Neuronal stem cell (in vitro differentiated cells): ENCODE data around the gene SLC2A9.

Source experiments
- DNase-seq: peaks from one replicate; pipeline ENCODE4 v3.0.0-alpha.2; 2013; ENCODE audit warnings: low spot score
- H2AFZ ChIP-seq: one replicate; pipeline ENCODE4 v1.6.1; 2013; ENCODE audit warnings: mild to moderate bottlenecking, low read length, inconsistent platforms
- H2AK5ac ChIP-seq: 2 replicates; pipeline ENCODE4 v1.6.1; 2013; ENCODE audit warnings: low read depth, mild to moderate bottlenecking, inconsistent platforms, low read length, moderate library complexity, mixed read lengths
- H2BK120ac ChIP-seq: 2 replicates; pipeline ENCODE4 v1.6.1; 2013; ENCODE audit warnings: low read depth, mild to moderate bottlenecking, inconsistent platforms, low read length, moderate library complexity, mixed read lengths
- H2BK12ac ChIP-seq: one replicate; pipeline ENCODE4 v1.6.1; 2013; ENCODE audit warnings: low read length, inconsistent platforms
- H2BK15ac ChIP-seq: 2 replicates; pipeline ENCODE4 v1.6.1; 2013; ENCODE audit warnings: mild to moderate bottlenecking, low read length, inconsistent platforms, mixed read lengths
- H2BK5ac ChIP-seq: one replicate; pipeline ENCODE4 v1.6.1; 2013; ENCODE audit warnings: inconsistent platforms, mild to moderate bottlenecking, low read length, moderate library complexity
- H3K14ac ChIP-seq: one replicate; pipeline ENCODE4 v1.6.1; 2013; ENCODE audit warnings: low read length, inconsistent platforms
- H3K18ac ChIP-seq: 2 replicates; pipeline ENCODE4 v1.6.1; 2013; ENCODE audit warnings: low read length, inconsistent platforms
- H3K23ac ChIP-seq: 2 replicates; pipeline ENCODE4 v1.6.1; 2013; ENCODE audit warnings: low read depth, mild to moderate bottlenecking, mixed read lengths, low read length, inconsistent platforms; ENCODE audit not compliant: poor library complexity
- H3K27ac ChIP-seq: replicated peaks from 3 replicates; pipeline ENCODE4 v1.5.1; 2013; ENCODE audit warnings: low read length, inconsistent platforms
- H3K27me3 ChIP-seq, 3 experiments: 2 replicates each; pipeline ENCODE4 v1.6.1; 2013; ENCODE audit warnings: low read length in 3 of 3, mild to moderate bottlenecking in 2 of 3, inconsistent platforms in 1 of 3, low read depth in 1 of 3, mixed read lengths in 1 of 3, moderate library complexity in 1 of 3; ENCODE audit not compliant: control insufficient read depth in 3 of 3, insufficient read depth in 3 of 3
- H3K36me3 ChIP-seq, 2 donors: replicated peaks in 1 of 2; 2 replicates each; pipeline ENCODE4 v1.6.1; 2013; ENCODE audit warnings: low read length in 2 of 2; ENCODE audit not compliant: control insufficient read depth in 2 of 2, insufficient read depth in 2 of 2
- H3K4ac ChIP-seq: 2 replicates; pipeline ENCODE4 v1.6.1; 2013; ENCODE audit warnings: inconsistent platforms, mild to moderate bottlenecking, low read length, moderate library complexity
- H3K4me1 ChIP-seq, 2 donors: 1 replicate in 1 of 2; 2 replicates in 1 of 2; pipeline ENCODE4 v1.6.1; 2013; ENCODE audit warnings: low read length in 2 of 2, low read depth in 1 of 2; ENCODE audit not compliant: control insufficient read depth in 2 of 2, insufficient read depth in 1 of 2
- H3K4me2 ChIP-seq: one replicate; pipeline ENCODE4 v1.6.1; 2013; ENCODE audit warnings: mild to moderate bottlenecking, low read length, inconsistent platforms; ENCODE audit not compliant: insufficient read depth, poor library complexity, severe bottlenecking
- H3K4me3 ChIP-seq, 2 donors: 2 replicates each; pipeline ENCODE4 v1.5.1; 2013; ENCODE audit warnings: low read length in 2 of 2, mild to moderate bottlenecking in 2 of 2, inconsistent platforms in 1 of 2, moderate library complexity in 1 of 2
- H3K79me1 ChIP-seq: one replicate; pipeline ENCODE4 v1.6.1; 2013; ENCODE audit warnings: low read depth, mild to moderate bottlenecking, inconsistent platforms, low read length, moderate library complexity
- H3K9ac ChIP-seq: one replicate; pipeline ENCODE4 v1.6.1; 2013; ENCODE audit warnings: mild to moderate bottlenecking, low read depth, low read length, inconsistent platforms; ENCODE audit not compliant: poor library complexity
- H3K9me3 ChIP-seq, 2 donors: replicated peaks in 1 of 2; 2 replicates each; pipeline versions ENCODE3 to v1.6.1; 2013; ENCODE audit warnings: low read length in 2 of 2, mild to moderate bottlenecking in 2 of 2, inconsistent platforms in 1 of 2, low read depth in 1 of 2, mixed read lengths in 1 of 2, moderate library complexity in 1 of 2; ENCODE audit not compliant: control insufficient read depth in 2 of 2, insufficient read depth in 1 of 2
- H4K8ac ChIP-seq: one replicate; pipeline ENCODE4 v1.6.1; 2013; ENCODE audit warnings: low read depth, mild to moderate bottlenecking, inconsistent platforms, low read length, moderate library complexity
- H4K91ac ChIP-seq: one replicate; pipeline ENCODE4 v1.6.1; 2013; ENCODE audit warnings: low read length, low read depth, mild to moderate bottlenecking, inconsistent platforms; ENCODE audit not compliant: poor library complexity
- WGBS, 2 donors: extraction: QIAGEN DNeasy Blood & Tissue Kit; methylation state at CpG; one replicate each; pipeline ENCODE4 v1.1.7; 2013; ENCODE audit warnings: missing lambda C conversion rate in 2 of 2, mixed read lengths in 1 of 2; ENCODE audit not compliant: insufficient read length in 2 of 2, insufficient replicate concordance in 1 of 2; ENCODE audit errors: extremely low coverage in 2 of 2; 5-methylcytosine and 5-hydroxymethylcytosine counted together

SLC2A9 gene

DNA sequence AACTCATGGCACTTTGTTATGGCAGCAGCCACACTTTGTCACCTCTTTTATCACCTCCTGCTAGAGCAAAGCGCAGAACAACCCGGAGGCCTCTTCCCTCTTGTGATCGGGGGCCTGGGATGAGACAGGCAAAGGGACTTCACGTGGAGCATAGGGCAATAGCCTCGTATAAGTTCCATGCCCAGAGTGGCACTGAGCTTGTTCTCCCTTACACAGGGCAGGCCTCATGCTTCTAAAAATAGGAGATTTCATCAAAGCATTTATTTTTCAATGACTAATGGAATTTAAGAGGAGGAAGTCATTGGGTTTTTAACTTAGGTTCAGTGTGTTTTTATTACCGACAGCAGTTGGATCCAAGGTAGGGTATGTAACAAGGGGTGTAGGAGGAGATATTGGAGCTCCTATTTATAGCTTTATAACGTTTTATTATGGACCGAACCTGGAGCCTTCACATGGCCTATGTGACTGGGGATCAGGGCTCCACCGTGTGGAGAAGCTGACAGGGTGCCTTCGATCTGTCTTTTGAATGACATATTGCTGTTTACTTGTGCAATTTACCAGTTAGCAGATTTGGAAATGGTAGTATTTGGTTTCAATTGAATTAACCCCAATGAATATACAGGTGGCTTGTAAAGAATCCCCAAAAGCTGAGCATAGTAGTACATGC lies 93.8 kb downstream of the SLC2A9 start:
- H2BK12ac ChIP-seq: no peak overlapping the region
- H3K18ac ChIP-seq: no peak overlapping the region
- H3K9me3 ChIP-seq: no peaks in the 10 kb centered on the region
- peaks cover 0 to 6% of the 10 kb centered on the region in 2 donors for H3K4me1 ChIP-seq
- no peaks in the 10 kb centered on the region for H3K27me3 ChIP-seq
- H2AFZ ChIP-seq: no peak overlapping the region
- WGBS, 2 donors: no CpG with 5 or more reads among the region's 10 CpGs
- H3K23ac ChIP-seq: no peak overlapping the region
- no peaks in the 10 kb centered on the region for H3K36me3 ChIP-seq
- H3K9ac ChIP-seq: no peak overlapping the region
- H3K27ac ChIP-seq: no peak overlapping the region
- no peak overlapping the region for H2BK15ac ChIP-seq
- no peak for DNase-seq
- no peak overlapping the region for H3K14ac ChIP-seq
- no peak overlapping the region for H2BK5ac ChIP-seq
- no peak overlapping the region for H3K4me3 ChIP-seq
- H4K91ac ChIP-seq: no peak overlapping the region
- no peak overlapping the region for H2AK5ac ChIP-seq
- no peaks in the 10 kb centered on the region for H3K79me1 ChIP-seq
- no peak overlapping the region for H2BK120ac ChIP-seq
- H3K4me2 ChIP-seq: no peak overlapping the region
- H4K8ac ChIP-seq: no peak overlapping the region
- H3K4ac ChIP-seq: no peak overlapping the region

DNA sequence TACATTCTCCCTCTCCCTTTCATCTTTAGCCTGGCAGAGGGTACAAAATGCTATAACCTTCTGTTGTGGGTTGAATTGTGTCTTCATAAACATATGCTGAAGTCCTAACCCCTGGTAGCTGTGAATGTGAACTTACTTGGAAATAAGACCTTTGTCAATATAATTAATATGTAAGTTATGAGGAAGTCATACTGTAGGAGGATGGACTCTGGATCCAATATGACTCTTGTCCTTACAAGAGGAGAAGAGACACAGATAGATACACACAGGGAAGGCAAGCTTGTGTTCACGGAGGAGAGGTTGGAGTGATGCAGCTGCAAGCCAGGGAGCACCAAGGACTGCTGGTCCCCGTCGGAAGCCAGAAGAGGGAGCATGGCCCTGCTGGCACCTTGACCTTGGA lies 94.7 kb downstream of the SLC2A9 start:
- WGBS, 2 donors: no CpG with 5 or more reads among the region's 3 CpGs
- Histone ChIP-seq H3K9me3 (no peaks in the 10 kb centered on the region), H3K18ac (no peak overlapping the region), H4K8ac (no peak overlapping the region), H3K27ac (no peak overlapping the region), H2BK120ac (no peak overlapping the region), H3K4me2 (no peak overlapping the region), H2BK5ac (no peak overlapping the region), H2AFZ (no peak overlapping the region), H2AK5ac (no peak overlapping the region), H3K79me1 (no peaks in the 10 kb centered on the region), H3K36me3 (no peaks in the 10 kb centered on the region), H3K23ac (no peak overlapping the region), H2BK15ac (no peak overlapping the region), H2BK12ac (no peak overlapping the region), H3K14ac (no peak overlapping the region), H3K4me1 (peaks cover 0 to 6% of the 10 kb centered on the region in 2 donors), H3K27me3 (no peaks in the 10 kb centered on the region), H3K9ac (no peak overlapping the region), H3K4ac (no peak overlapping the region), H3K4me3 (no peak overlapping the region), H4K91ac (no peak overlapping the region)
- no peak for DNase-seq

DNA sequence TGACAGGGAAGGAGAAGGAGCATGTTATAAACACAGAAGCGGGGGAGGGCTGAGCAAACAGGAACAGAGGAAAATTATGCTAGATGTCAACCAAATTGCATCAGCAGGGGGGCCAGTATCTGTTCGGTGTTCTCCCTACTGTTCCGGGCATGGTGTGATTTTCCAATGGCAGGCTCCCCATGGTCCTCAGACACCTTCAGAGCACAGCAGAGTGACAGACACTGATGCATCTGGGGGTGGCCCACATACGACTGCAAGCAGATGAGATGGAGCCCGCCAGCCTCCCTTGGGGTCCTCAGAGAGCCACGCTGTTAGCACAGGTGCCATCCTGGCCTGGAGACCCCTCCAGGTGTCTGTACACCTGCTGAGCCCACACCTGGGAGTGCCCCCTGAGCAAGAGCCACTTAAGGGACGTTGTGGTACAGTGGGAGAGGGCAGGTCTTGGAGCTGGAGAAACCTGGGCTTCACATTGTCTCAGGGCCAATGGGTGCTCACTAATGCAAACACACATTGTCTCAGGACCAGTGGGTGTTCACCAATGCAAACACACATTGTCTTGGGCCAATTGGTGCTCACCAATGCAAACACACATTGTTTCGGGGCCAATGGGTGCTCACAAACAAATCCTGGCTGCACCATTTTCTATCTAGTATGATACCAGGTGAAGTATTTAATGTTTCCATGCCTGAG lies 95.4 kb downstream of the SLC2A9 start:
- no peak overlapping the region for H2BK5ac ChIP-seq
- H2AK5ac ChIP-seq: no peak overlapping the region
- H2AFZ ChIP-seq: no peak overlapping the region
- H3K4me1 ChIP-seq: peaks cover 0 to 10% of the 10 kb centered on the region in 2 donors
- no peak overlapping the region for H2BK15ac ChIP-seq
- no CpG with 5 or more reads among the region's 8 CpGs for WGBS, 2 donors
- no peak overlapping the region for H2BK12ac ChIP-seq
- no peak overlapping the region for H2BK120ac ChIP-seq
- H3K79me1 ChIP-seq: no peaks in the 10 kb centered on the region
- H3K36me3 ChIP-seq: no peaks in the 10 kb centered on the region
- peak overlapping the region; percentile 29 for H3K18ac ChIP-seq
- H3K4me3 ChIP-seq: no peak overlapping the region
- H3K14ac ChIP-seq: no peak overlapping the region
- no peak overlapping the region for H4K8ac ChIP-seq
- no peak overlapping the region for H3K23ac ChIP-seq
- H4K91ac ChIP-seq: no peak overlapping the region
- H3K4me2 ChIP-seq: no peak overlapping the region
- H3K9me3 ChIP-seq: no peaks in the 10 kb centered on the region
- DNase-seq: no peak
- H3K4ac ChIP-seq: no peak overlapping the region
- no peaks in the 10 kb centered on the region for H3K27me3 ChIP-seq
- H3K27ac ChIP-seq: no peak overlapping the region
- no peak overlapping the region for H3K9ac ChIP-seq

DNA sequence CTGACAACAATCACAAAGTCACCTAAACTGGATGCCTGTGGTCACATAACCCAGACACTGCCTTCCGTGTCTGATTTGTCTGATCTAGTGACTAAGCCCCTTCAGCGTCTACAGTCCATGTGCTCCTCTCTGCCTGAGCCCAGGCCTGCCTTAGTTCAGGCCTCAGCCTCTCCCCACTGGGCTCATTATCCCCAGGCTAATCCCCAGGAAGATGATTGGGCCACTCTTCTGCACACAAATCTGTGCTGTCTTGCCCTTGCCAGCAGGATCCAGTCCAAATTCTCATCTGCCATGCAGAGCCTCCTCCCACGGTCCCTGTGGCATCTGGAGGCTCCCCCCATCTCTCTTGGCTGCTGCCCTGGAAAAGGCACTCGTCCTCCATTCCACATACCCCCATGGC lies 96.5 kb downstream of the SLC2A9 start:
- Histone ChIP-seq H3K18ac (peak overlapping the region; percentile 67), H4K91ac (peak overlapping the region; percentile 61), H2AK5ac (peak overlapping the region; percentile 68), H3K23ac (no peak overlapping the region), H2AFZ (no peak overlapping the region), H3K36me3 (no peaks in the 10 kb centered on the region), H3K14ac (no peak overlapping the region), H3K4ac (no peak overlapping the region), H3K9ac (no peak overlapping the region), H2BK12ac (no peak overlapping the region), H2BK120ac (peak overlapping the region; percentile 89), H3K9me3 (no peaks in the 10 kb centered on the region), H2BK5ac (no peak overlapping the region), H2BK15ac (no peak overlapping the region), H3K4me1 (peaks cover 0 to 14% of the 10 kb centered on the region in 2 donors), H3K4me2 (no peak overlapping the region), H3K4me3 (no peak overlapping the region), H3K27me3 (no peaks in the 10 kb centered on the region), H4K8ac (peak overlapping the region; percentile 94), H3K27ac (no peak overlapping the region), H3K79me1 (no peaks in the 10 kb centered on the region)
- no peak for DNase-seq
- no CpG with 5 or more reads among the region's 4 CpGs for WGBS, 2 donors
